GM19468 (cell line): Measurements from ENCODE around the gene PSMD3.

Experiments
- ATAC-seq: cut with Tn5 transposase; IDR thresholded peaks from one replicate; pipeline ENCODE4 v1.9.1; 2021; ENCODE audit warnings: mild to moderate bottlenecking, moderate library complexity, moderate number of reproducible peaks; ENCODE audit not compliant: unreplicated experiment; ENCODE audit errors: extremely low read depth

The PSMD3 gene

DNA sequence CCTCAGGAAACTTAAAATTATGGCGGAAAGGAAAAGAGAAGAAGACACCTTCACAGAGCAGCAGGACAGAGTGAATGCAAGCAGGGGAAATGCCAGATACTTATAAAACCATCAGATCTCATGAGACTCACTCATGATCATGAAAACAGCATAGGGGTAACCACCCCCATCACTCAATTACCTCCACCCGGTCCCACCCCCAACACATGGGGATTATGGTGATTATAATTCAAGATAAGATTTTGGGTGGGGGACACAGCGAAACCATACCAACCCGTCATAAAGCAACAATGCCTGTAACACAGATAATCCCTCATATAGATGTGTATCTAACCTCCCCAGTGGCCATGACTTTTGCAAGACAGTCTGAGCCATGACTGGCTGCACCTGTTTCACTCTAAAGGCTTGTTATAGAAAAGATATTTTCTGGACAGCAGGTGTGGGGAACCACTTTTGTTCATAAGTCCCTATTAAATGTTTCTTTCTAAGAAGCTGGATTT lies 24.8 kb upstream of the PSMD3 start:
- ATAC-seq: no peak

DNA sequence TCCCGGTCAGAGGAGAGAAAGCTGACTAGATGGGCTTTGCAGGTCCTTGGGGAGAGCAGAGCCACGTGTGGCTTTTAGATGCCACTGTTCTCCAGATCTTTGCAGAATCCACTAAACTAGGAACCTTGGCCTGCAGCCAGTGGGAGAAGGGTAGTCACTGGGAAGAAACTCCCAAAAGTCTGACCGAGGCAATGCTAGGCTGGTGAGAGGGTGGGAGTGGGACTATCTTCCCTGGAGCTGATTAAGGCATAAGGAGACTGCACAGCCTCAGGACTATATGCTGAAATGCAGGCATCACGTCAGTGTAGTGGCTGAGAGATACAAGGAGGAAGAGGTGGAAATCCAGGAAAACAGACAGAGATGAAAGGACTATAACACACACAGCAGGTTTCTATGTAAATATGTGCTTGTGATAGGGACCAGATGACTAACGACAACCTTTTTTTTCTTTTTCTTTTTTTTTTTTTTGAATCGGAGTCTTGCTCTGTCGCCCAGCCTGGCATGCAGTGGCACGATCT lies 20.0 kb upstream of the PSMD3 start:
- no peak for ATAC-seq

DNA sequence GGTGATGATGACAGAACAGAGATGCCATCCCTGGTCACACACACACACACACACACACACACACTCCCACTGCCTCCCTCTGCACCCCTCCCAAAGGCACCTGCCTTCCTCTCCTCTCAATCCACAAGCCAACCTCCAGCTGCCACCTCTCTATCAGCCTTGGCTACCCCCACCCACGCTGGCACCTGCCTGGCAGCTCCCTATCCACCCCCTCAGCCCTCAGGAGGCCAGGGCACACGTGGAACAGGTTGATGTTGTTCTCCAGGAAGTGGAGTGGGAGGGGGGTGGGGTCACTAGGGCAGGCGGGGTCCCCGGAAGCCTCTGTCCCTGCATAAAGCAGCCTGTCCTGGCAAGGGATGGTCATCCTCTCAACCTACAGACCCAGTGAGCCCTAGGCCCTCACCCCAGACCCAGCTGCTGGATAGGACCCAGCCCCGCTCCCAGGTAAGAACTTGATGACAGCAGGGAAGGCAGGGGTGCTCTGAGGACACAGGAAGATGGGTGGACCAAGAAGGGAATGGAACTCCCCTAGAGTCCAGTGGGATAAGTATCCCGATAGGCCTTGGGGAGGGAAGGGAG lies 17.9 kb upstream of the PSMD3 start, which contains the start of gene GSDMA:
GSDMA (plus strand) TSS at position 363 of the 579 bp plus-strand sequence. CDS start 2,684 bp downstream, outside the sequence.
- no peak for ATAC-seq

DNA sequence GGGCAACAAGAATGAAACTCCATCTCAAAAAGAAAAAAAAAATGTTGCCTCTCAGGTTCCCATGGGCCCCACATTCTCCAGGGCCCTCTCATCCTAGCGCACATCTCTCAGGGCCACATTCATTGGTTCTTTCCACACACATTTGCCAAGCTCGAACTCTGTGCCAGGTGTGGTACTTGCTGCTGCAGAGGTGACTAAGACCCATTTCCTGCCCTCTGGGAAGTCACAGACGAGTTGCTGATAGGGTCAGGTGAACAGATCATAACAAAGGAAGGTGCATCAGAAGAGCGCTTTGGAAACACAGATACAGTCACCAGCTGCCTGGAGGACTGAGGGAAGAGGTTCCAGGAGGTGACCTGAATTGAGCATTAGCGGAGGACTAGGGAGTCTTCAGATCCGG lies 16.8 kb upstream of the PSMD3 start:
- ATAC-seq: no peak

DNA sequence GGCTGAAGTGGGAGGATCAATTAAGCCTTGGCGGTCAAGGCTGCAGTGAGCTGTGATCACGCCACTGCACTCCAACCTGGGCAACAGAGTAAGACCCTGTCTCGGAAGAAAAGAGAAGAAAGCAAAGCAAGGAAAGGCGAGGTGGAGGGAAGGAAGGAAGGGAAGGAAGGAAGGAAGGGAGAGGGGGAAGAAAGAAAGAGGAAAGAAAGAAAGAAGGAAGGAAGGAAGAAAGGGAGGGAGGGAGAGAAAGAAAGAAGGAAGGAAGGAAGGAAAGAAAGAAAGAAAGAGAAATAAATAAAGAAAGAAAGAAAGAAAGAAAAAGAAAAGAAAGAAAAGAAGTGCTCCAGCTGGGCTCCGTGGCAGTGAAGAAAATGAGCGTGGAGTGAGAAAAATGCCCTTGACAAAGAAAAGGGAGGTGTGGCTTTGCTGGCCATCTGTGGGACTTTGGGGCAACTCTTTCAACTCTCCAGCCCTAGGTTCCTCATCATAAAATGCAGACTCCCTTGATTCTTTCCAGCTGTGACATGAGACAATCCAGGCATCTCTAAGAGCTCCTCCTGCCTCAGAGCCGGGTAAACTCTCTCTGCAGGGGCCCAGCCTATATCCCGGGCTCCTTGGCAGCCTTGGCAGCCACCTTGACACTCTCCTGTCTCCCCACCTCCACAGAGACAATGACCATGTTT lies 15.4 kb upstream of the PSMD3 start:
- no peak for ATAC-seq

DNA sequence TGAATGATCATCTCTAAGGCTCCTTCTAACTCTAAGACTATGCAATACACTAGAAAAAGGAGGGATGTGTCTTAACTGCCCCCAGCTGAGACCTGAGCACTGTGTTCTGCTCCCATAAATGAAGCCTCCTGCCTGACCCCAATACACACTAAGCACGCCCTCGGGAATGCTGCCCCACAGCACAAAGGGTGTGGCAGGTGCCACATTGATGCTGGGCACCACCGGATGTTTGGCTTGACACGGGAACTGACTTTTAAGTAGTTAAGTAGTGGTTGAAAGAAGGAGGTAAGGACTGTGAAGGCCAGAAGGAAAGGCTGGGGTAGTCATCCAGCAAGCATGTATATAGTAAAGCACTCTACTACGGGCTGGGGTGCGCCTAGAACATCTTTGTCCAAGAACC lies 13.8 kb upstream of the PSMD3 start:
- no peak for ATAC-seq

DNA sequence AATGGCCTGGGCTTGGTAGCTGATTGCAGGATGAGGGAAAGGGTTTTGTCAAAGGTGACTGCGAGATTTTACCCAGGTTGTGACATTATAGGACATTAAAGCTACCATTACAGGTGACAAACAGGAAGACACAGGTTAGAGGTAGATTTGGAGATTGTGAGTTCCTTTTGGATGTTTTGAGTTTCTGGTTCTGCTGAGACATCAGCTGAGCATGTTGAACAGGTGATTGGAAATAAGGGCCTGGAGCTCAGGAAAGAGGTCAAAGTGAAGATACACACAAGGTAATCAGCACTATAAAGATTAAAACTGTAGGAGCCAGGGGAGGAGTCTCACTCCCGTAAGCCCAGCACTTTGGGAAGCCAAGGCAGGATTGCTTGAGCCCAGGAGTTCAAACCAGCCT lies 11.8 kb upstream of the PSMD3 start:
- ATAC-seq: no peak

DNA sequence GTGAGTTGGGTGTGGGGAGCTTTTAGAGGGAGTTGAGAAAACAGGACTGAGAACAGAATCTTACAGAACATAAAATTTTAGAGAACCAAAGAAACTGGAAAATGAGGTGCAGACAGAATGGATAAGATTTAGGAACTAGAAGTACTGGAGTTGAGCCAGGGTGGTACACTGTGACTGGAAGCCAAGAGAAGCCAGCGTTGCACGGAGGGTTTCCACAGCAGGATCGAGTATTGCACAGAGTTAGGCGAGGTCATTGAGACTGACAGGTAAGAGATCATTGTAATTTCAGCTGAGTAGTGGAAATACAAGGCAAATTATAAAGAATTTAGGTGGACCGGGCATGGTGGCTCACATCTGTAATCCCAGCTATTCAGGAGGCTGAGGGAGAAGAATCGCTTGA lies 11.2 kb upstream of the PSMD3 start:
- ATAC-seq: no peak

DNA sequence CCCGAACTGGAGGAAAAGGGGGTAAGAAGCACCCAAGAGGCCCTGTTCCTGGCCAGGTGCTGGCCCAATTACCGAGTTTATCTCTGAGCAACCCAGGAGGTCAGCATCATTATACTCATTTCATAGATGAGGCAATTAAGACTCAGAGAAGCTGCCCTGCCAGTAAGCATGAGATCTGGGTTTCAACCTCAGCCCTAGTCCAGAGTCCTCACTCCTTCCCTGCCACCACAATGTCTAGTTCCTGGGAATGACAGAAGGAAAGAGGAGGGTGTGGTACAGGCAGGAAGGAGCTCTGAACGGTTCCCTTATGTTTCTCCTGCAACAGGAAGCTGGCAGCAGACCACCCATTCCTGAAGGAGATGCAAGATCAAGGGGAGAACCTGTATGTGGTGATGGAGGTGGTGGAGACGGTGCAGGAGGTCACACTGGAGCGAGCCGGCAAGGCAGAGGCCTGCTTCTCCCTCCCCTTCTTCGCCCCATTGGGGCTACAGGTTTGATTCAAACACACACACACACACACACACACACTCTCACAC lies 10.4 kb upstream of the PSMD3 start:
- no peak for ATAC-seq

DNA sequence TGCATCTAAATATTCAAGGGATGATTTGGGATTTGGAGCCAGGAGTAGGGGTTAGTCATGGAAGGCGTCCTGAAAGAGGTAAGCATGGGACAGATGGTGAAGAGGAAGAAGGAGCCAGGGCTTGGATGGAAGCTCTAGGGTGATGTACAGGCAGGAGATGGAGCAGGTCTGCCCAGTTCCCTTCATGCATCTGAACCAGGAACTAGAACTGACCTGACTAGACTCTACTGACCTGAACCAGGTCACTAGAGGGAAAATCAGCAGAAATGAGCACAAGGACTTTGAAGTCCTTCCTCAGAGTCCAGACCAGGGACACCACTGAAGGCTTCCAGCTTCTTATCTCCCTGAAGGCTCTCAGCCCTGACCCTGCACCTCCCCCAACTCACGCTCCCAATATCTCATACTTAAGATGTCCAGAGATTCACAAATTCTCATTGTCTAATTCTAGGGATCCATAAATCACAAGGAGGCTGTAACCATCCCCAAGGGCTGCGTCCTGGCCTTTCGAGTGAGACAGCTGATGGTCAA lies 9.5 kb upstream of the PSMD3 start:
- ATAC-seq: no peak

DNA sequence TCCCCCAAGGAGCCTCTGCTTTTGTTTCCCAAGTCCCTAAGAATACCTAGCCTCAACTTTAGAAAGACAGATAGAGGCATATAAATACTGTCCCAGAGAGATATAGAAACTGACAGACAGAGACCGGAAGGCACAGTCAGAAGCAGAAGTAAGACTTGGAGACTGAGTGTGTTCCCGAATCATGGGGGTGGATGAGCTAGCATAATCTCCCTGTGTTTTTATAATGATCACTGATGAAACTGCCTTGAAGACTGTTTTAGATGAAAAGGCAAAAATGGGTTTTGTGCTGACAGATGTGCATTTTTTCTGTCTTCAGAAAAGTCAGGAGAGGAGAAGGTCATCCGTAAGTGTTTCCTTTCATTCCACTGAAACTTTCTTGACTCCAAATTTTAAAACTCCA lies 8.3 kb upstream of the PSMD3 start:
- no peak for ATAC-seq

DNA sequence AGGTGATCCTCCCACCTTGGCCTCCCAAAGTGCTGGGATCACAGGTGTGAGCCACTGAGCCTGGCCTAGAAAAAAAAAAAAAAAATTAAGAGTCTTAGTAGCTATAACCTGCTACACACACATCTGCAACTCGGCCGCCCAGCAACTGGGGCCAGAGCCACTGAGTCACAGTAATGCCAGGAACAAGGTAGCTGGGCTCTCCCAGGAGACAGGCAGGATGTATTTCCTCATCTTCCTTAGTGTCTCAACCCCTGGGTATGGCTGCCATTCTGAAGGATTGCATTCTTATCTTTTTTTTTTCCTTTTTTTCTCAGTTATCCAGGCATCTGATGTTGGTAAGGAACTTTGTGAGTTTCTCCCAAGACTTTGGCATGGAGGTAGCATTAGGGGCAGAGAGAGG lies 7.1 kb upstream of the PSMD3 start:
- ATAC-seq: no peak

DNA sequence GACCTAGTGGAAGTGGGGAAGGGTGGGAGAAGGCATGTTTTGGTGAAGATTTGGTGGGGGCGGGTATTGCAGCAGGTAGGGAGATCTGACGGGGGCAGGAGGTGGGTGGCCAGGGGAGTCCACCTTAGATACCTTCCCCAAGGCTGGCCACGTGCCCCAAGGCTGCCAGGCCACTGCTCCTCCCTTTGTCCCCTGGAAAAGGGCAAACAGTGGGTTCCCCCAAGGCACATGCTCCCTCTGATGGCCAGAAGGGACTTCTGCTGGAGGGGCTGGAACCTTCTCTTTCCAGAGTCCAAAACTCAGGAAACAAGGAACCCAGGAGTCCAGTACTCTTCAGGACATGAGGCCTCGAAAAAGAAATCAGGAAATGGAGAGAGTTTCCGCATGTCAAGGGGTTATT lies 6.2 kb upstream of the PSMD3 start:
- ATAC-seq: no peak

DNA sequence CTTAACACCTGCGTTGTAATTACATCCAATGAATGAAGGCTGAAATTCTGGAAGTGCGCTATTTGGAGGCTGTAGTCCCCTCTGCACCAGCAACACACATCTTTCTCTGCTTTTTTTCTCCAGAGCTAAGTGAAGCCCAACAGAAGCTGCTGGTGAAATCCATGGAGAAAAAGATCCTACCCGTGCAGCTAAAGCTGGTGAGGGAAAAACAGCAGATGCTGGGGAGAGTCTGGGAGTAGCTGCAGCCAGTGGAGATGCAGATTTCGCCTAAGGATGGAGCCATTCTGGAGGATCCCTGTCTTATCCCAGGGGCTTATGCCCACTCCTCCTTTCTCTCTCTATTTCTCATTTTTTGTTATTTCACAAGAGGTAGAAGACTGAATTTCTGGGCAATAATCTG lies 4.8 kb upstream of the PSMD3 start:
- ATAC-seq: no peak

DNA sequence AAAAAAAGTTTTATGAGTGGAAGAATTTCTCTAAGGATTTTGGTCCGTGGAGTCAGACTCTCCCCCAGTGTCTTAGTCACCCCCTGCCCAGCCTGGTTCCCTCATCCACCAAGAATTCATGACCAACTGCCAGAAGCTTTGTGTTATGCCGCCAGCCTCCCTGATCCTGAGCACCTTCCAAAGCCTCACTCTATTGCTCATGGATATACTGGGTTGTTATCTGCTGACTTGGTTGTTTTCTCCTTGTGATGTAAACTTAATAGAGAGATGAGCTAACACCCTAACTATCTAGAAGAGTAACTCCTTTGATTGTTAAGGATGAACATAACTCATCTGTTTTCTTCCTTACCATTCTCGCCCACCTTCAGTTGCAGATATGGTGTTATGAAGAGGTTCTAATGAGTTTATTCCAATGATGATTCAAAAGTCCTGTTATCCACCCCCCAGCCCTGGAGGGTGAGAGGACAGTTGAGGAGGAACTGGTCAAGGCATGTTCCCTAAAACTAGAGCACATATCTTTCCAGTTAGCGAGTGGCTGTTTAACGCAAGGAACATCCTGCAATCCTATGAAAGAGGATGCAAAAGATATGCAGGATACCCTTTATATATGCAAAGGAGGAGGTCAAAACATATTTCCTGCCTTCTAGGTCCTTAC lies 1.5 kb upstream of the PSMD3 start:
- ATAC-seq: no peak

DNA sequence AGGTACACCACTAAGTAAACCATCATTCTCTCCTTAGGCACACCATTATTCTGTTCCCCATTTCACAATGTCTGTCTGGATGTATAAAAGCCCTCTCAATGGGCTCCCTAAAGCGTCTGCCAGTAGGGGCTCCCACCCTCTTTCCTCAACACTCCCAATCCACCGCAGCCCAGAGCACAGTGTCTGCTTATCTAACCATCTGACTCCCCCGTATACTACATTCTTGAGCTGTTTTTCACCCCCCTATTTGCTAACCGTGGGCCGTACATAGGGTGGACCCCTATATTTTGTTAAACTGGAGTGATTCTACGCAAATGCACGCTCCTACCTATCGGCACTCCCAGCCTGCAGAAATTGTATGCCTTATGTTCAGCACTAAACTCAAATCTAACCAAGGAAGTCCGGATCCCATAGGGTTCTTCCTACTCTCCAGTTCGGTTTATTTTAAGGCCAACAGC lies 685 bp upstream of the PSMD3 start:
- ATAC-seq: no peak

DNA sequence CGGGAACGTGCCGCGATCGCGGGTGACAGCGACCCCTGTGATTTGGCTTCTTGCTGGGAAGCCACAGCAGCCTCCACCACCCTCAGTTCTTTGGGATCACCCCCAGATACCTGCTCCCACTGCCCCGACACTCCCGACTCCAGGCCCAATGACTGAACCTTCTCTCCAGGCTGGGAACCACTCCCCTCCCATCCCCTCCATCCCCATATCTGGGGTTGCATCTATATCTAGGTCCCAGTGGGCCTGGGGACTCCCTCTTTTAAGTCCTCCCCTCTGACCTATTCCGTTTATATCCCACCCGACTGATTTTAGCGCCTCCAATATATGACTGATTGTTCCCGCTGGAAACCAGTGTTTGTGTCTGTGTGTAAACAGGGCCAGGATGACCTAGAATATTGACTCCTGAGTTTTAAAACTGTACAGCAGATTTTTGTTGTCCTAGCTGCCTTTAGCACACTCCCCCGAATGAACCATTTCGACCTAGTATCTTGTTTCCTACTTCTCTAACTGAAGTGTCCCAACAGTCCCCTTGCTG lies 667 bp downstream of the PSMD3 start:
- ATAC-seq: no peak

DNA sequence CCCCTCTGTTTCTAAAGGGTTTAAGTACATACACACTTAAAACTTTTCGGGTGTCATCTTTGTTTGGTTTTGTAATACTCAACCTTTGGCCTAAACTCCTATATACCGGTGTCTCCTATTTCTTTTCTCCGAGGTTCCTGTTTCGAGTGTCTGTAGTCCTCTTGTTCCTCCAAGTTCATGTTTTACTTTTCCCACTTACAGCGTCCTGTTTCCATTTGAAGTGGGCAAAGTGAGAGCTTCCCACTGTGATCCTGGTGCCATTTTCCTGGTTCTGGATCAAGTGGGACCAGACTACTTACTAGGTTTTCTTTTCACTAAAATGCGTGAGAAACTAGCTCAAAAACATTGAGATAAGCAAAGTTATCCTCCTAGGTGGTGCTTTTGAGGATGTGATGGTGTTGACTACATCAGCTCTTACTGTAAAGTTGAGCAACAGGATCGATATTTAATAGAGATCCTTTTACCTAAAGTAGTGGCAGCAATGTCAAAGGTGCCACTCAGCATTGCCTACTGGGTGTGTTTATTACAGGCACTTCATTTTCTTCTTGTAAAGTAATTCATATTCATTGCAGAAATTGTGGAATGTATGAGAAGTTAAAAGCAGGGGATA lies 1.3 kb downstream of the PSMD3 start:
- no peak for ATAC-seq

DNA sequence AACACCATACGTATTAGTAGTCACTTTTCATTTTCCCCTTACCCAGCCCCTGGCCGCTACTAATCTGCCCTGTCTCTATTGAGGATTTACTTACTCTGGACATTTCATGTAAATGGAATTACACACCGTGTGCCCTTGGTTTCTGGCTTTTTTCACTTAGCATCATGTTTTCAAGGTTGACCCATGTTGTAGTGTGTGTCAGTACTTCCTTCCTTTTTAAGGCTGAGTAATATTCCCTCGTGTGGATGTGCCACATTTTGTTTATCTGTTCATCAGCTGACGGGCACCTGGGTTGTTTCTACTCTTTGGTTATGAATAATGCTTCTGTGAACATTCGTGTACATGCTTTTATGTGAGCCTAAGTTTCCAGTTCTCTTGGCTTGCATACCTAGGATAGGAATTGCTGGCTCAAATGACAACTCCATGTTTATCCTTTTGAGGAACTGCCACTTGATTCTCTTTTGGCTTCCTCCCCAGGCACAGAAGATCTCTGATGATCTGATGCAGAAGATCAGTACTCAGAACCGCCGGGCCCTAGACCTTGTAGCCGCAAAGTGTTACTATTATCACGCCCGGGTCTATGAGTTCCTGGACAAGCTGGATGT lies 7.7 kb downstream of the PSMD3 start:
- no peak for ATAC-seq

DNA sequence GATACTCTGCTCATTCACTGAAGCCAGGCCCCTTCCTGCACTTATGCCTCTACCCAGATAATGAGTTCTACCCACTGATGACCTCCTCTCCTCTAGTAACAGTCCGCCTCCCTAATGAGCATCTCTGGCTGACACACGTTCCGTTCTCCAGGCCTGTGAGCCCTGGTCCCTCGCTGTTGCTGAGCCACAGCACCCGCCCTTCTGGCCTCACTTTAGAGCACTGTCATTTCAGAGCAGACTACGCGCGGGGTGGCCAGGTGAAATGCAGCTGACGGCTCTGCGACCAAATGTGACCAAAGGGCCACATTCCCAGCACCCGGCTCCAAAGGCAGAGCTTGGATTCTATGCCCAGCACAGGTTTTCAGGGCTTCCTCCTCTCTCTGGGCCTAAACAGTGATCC lies 13.8 kb downstream of the PSMD3 start:
- ATAC-seq: no peak
